SW 1271 (cell line): ENCODE results near the gene HMOX2.

Source experiments
- DNase-seq, 2 experiments: peaks; one replicate each; lab custom pipeline; 2025; lab: John Stamatoyannopoulos, UW

Gene HMOX2

DNA sequence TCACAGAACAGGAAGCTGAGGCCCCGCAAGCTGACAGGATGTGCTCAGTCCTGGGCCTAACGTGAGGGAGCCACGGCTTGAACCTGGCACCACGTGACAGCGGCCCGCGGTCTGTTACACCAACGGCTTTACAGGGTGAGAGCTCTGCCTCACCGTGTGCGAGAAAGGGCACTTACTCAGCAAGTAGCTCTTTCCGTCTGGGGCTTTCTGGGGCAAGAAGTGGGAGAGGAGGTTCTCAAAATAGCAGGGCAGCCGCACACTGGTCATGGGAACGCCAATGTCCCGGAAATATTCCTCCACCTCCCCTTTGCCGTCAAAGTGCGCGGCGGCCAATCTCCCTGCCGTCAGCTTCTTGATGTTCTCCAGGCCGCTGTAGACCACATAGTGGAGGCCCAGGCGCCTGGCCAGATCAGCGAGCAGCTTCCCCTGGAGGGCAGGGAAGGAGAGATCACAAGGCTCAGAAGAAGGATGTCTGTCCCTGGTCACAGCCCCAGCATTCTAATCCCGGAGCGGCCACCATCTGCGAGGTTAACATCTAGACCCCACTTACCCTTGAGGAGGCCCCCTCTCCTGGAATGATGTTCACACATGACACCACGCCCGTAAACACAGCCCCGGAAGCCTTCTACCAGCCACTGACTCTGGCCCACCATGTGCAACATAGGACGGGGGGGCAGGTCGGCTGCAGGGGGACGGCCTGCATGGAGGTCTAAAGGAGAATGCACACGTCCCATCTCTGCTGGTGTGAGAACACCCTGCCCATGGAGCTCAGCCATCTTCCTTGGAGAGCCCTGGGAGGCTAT is 10.0 kb upstream of the HMOX2 start:
- DNase-seq, result no peak

DNA sequence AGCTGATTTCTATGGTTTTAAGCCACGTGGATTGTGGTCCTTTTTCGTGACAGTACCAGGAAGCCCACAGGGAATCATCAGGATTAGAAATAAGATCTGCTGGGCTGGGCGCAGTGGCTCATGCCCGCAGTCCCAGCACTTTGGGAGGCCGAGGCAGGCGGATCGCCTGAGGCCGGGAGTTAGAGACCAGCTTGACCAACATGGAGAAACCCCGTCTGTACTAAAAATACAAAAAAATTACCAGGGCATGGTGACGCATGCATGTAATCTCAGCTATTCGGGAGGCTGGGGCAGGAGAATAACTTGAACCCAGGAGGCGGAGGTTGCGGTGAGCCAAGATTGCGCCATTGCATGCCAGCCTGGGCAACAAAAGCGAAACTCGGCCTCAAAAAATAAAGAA is 8.3 kb upstream of the HMOX2 start:
- DNase-seq, result no peak

DNA sequence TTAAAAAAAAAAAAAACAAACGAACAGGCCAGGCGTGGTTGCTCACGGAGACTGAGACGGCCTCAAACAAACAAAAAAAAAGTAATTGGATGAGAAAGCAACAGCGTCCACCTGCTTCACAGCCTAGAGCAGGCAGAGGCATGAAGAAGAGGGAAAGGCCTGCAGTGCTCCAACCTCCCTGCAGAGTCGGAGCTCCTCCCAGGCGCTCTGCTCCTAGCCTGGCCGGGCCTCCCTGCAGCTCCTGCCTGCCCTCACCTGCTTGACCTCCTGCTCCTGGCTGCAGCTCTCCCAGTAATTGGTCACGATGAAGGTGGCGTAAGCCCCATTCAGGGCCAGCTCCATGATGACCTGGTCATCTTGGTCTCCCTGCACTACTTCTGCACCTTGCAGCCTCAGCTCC is 7.2 kb upstream of the HMOX2 start:
- no peak for DNase-seq

GRCh38 chr16:4471869-4472268 is 4.3 kb upstream of the HMOX2 start:
- DNase-seq, result no peak

- DNase-seq, result no peak
Measured at GRCh38 chr16:4472880-4473279, 3.3 kb upstream of the HMOX2 start.

DNA sequence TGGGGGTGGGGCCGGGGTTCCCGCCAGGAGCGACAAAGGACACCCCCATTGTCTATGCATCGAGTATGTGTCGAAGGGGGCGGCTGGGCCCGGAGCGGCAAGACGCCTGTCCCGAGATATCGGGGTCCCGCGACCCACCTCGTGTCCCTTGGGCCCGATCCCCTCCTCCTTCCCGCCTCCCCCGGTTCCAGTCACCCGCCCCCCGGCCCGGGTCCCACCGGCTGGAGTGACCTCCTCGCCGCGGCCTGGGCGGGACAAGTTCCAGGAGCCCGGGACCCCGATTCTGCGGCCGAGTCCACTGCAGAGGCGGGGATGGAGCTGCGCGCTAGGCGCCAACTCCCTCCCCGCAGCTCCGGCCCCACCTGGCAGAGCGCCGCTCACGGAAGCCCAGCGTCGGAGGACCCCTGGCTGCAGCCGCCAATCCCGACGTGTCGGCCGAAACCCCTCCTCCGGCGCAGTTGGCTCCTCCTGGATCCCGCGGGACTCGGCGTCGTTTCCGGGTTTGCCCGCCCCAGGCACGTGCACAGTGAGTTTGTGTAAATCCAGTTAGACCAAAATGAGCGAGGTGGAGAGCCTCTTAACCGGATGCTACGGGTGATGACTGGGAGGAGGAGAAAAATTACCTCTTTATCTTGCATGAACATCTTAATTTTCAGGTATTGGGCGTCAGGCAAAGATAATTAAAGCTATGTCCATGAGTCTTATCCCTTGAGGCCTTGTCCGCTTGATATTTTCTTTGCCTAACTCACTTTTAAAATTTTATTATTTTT is 1.8 kb upstream of the HMOX2 start, which contains the start of gene NMRAL1:
NMRAL1 (minus strand) TSS at position 434 of the 770 bp plus-strand sequence. CDS start 493 bp downstream, outside the sequence.
- peak; percentile 73 to 82 for DNase-seq

- DNase-seq, result peak in 1 of 2 experiments; percentile 27
Measured at GRCh38 chr16:4477966-4478365, 1.8 kb downstream of the HMOX2 start.

DNA sequence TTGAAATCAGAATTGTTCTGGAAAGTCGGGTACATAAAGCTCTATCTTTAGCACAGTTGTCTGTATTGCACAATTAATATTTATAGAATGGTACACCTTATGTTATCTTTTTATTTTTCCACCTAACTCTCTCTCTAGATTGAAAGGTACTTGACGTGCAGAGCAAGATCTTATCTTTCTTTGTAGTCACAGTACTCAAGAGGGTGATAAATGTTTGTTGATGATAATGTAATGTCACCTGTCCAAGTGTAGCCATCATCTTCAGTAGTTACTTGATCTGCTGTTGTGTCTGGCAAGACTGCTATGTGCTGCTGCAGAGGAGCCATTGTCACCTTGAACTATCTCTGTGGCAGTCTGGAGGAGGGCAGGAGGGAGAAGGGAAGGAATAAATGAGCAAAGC is 5.3 kb downstream of the HMOX2 start:
- DNase-seq, result no peak

GRCh38 chr16:4481963-4482362 is 5.8 kb downstream of the HMOX2 start:
- no peak for DNase-seq

DNA sequence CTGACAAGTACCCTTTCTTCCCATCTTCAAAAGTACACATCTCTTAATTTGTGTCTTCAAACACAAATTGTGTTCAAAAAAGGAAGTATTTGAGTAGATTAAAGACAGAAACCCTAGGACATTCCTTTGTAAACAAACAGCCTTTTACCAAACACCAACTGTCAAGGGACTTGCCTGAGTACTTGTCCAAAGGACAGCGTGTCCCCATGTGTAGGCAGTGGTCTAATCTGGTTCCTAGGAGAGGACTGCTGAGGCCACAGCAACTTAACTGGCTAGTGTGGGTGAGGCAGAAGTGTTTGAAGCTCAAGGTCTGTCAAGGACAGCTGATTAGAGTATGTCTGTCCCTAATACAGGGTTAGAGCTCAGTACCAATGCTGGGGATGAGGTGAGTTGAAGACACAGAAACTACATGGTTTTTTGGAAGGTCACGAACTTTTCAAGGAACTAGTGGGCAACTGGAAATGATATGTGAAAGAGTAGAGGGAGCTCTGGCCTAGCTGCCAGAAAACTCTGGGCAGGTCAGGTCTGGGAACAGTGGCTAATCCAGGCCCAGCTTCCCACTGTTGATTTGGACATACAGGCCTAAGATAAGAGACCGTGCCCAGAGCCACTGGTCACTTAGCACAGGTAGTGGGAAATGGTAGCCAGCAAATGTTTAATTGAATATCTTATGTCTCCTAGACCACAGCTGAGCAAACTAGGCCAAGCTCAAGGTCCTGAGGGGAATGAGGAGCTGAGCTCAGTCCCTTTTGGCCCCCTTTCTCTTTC is 10.1 kb downstream of the HMOX2 start:
- DNase-seq, result no peak

DNA sequence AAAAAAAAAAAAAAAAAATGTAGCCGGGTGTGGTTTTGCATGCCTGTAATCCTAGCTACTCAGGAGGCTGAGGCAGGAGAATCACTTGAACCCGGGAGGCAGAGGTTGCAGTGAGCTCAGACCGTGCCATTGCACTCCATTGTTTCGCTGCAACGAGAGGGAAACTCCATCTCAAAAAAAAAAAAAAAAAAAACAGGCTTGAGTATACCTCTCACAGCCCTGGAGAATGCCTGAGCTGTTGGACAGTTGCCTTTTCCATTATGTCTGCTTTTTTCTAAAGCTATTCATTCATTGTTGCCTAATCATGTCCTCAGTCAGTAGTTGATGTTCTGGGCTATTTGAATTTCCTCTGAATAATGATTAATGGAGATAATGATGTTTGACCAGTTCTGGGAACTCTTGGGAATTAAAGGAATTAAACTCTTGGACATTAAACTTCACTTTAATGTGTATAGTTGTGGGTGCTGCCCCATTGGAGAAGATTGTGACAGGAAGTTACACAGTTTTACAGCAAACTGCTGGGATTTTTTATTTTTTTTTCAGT is 11.8 kb downstream of the HMOX2 start:
- DNase-seq, result no peak

GRCh38 chr16:4488499-4488967 is 12.3 kb downstream of the HMOX2 start:
- no peak for DNase-seq

DNA sequence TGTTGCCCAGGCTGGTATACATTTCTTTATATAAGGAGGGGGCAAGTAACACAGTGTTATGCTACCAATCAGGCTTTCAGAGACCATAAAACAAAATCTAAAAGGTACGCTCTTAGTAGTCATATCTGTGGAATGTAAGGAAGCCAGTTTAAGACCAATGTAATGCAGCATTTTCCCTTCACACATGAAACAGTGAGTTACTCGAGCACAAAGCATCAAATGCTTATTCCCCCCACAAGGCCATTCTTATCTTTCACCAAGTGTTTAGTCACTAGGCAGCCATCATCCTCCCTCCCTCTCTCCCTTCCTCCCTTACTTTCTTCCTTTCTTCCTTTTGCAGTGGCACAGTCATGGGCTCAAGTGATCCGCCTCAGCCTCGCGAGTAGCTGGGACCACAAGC is 12.8 kb downstream of the HMOX2 start:
- DNase-seq, result peak in 1 of 2 experiments; percentile 17

DNA sequence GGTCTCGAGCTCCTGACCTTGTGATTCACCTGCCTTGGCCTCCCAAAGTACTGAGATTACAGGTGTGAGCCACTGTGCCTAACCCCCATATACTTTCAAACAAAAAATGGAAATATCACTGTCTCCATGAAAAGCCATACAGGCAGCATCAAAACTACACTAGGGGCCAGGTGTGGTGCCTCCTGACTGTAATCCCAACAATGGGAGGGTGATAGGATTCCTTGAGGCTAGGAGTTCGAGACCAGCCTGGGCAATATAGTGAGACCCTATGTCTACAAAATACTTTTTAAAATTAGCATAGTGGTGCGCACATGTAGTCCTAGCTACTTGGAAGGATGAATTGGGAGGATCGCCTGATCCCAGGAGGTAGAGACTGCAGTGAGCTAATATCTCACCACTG is 15.7 kb downstream of the HMOX2 start:
- no peak for DNase-seq

GRCh38 chr16:4494746-4495490 is 18.7 kb downstream of the HMOX2 start:
- peak; percentile 46 to 76 for DNase-seq

GRCh38 chr16:4495766-4496165 is 19.6 kb downstream of the HMOX2 start:
- DNase-seq, result no peak

DNA sequence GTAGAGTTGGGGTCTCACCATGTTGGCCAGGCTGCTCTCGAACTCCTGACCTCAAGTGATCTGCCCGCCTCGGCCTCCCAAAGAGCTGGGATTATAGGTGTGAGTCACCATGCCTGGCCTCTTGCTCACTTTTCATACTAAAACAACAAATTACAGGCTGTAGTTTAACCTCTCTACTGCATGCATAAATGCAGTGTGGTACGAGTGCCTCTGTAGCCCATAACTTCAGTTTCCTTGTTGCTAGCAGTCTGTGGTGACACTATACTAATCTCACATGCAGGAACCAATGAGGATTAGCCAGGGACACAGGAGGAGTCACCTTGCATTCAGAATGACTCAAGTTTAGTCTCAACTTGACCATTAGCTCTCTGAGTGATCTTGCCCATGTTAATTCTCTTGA is 20.1 kb downstream of the HMOX2 start:
- peak in 1 of 2 experiments; percentile 19 for DNase-seq

DNA sequence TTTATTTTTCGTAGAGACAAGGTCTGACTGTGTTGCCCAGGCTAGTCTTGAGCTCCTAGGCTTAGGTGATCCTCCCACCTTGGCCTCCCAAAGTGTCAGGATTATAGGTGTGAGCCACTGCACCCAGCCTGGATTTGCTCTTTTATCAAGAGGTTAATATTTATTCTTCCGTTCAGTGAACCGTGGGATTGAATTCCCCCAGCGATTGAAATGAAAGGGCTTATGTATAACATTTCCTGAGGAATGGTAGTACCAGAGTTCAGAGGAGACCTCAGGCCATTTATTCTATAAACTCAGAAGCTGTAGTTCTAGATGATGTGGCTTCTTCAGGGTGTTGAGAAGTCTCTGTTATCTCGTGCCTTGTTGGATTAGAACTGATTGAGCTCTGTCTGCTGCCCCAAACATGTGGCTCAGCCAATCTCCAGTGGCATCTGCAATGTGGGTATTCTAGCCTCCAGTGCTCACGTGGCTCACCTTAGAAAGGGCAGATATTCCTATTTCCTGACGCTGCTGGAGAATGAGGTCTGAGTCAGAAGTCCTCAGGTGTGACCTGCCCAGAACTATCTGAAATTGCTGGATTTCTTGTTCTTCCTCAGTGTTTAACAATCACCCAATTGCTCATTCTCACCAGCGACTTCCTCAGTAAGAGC is 22.5 kb downstream of the HMOX2 start:
- no peak for DNase-seq

DNA sequence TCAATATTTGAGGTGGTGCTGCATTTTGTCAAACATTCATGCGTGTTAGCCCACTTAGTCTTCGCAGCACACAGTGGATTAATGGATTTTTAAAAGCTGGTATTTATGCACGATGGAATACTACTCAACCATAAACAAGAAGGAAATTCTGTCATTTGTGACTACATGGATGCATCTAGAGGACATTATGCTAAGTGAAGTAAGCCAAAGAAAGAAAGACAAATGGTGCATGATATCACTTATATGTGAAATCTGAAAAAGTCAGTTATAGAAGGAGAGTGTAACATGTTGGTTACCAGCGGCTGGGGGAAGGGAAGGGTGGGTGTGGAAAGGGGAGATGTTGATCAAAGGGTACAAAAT is 23.0 kb downstream of the HMOX2 start:
- DNase-seq, result no peak

DNA sequence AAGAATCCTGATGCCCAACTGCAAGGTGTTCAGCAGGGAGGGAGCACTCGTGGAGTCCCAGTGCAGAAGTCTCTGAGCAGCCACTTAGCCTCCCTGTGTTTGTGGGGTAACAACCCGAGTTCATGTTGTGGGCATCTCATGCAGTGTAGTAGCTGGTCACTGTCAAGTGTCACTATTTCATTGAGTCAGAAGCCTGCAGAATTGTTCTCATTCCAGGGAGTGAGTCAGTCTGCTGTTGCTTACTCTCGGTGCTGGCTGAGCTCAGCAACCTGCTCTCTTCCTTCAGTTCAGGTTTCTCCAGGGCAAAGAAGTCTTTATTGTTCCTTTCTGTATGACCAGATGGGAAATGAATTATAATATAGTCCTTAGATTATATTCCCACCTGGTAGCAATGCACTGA is 24.1 kb downstream of the HMOX2 start:
- peak in 1 of 2 experiments; percentile 57 for DNase-seq

- DNase-seq, result no peak
Measured at GRCh38 chr16:4501071-4501478, 24.9 kb downstream of the HMOX2 start.
